NCI-H524 (cell line): ENCODE data around the gene ALPI.
A peak's percentile ranks its signal among the peaks of the same experiment; 100 is the strongest.
"Not testable (repeated sequence)": the region's sequence is repeated elsewhere in the genome, so short reads cannot be mapped to it uniquely, and the experiment has no call there.

Experiments used
- DNase-seq, 2 experiments: peaks; one replicate each; lab custom pipeline; 2025; lab: John Stamatoyannopoulos, UW

The ALPI gene

GRCh38 chr2:232443047-232443446 is 12.9 kb upstream of the ALPI start:
- not testable (repeated sequence) for DNase-seq

GRCh38 chr2:232443669-232444408 is 12.1 kb upstream of the ALPI start:
- DNase-seq = not testable (repeated sequence)

GRCh38 chr2:232444409-232445148 is 11.4 kb upstream of the ALPI start:
- DNase-seq = peak in 1 of 2 experiments; percentile 20

GRCh38 chr2:232445149-232445885 is 10.6 kb upstream of the ALPI start:
- not testable (repeated sequence) for DNase-seq

- DNase-seq = not testable (repeated sequence)
Observed at GRCh38 chr2:232446266-232446777, 9.6 kb upstream of the ALPI start.

GRCh38 chr2:232447091-232447620 is 8.8 kb upstream of the ALPI start:
- no peak for DNase-seq

GRCh38 chr2:232447638-232448303 is 8.2 kb upstream of the ALPI start:
- DNase-seq = peak in 1 of 2 experiments; percentile 28

- no peak for DNase-seq
Observed at GRCh38 chr2:232448304-232448690, 7.7 kb upstream of the ALPI start.

GRCh38 chr2:232449964-232450363 is 6.0 kb upstream of the ALPI start:
- peak in 1 of 2 experiments; percentile 3 for DNase-seq

- DNase-seq = not testable (repeated sequence)
Observed at GRCh38 chr2:232451645-232452044, 4.3 kb upstream of the ALPI start.

GRCh38 chr2:232454630-232455029 is 1.3 kb upstream of the ALPI start:
- DNase-seq = no peak

GRCh38 chr2:232456296-232457120 is 555 bp downstream of the ALPI start:
- DNase-seq = no peak

GRCh38 chr2:232457121-232458011 is 1.4 kb downstream of the ALPI start:
- DNase-seq = no peak

GRCh38 chr2:232458051-232458660 is 2.2 kb downstream of the ALPI start:
- no peak for DNase-seq

- no peak for DNase-seq
Observed at GRCh38 chr2:232458661-232459418, 2.9 kb downstream of the ALPI start.

- no peak for DNase-seq
Observed at GRCh38 chr2:232459419-232460035, 3.6 kb downstream of the ALPI start.

- no peak for DNase-seq
Observed at GRCh38 chr2:232460171-232460570, 4.2 kb downstream of the ALPI start.
